ENCODE measurements around the gene TMC6. TPM values are rescaled to one million over a fixed set of nuclear protein-coding genes. Genes with fewer than 3 reads are reported as not detected.

TMC6 gene
- total RNA-seq, 1 donor from 2014 or later, result 61.7 TPM

- Histone ChIP-seq H3K27me3 (ENCODE audit: insufficient read depth, low read length) (no peaks in the 10 kb centered on the region), H4K20me1 (ENCODE audit: insufficient read depth, low read length) (no peaks in the 10 kb centered on the region), H3K36me3 (ENCODE audit: insufficient read depth, low read length) (no peaks in the 10 kb centered on the region), H3K4me1 (ENCODE audit: insufficient read depth, low read length) (no peaks in the 10 kb centered on the region), H3K4me2 (ENCODE audit: low read length) (no peak overlapping the region), H3K9ac (ENCODE audit: low read length) (no peak overlapping the region), H3K4me3 (ENCODE audit: insufficient read depth, low read depth, low read length) (no peak overlapping the region), H3K9me3 (ENCODE audit: insufficient read depth, low read depth, low read length) (no peaks in the 10 kb centered on the region), H2AFZ (ENCODE audit: low read depth, low read length) (no peak overlapping the region), H3K27ac (ENCODE audit: low read depth, low read length) (no peak overlapping the region), H3K79me2 (ENCODE audit: insufficient read depth, low read length) (no peaks in the 10 kb centered on the region)
- FAIRE-seq (no peak), DNase-seq (ENCODE audit: low read depth) (peak; percentile 39)
- TF ChIP-seq EZH2 (IDR thresholded peaks at IDR 0.05; ENCODE audit: insufficient read depth, low read length), result no peak
- TF ChIP-seq, protein P1, sequence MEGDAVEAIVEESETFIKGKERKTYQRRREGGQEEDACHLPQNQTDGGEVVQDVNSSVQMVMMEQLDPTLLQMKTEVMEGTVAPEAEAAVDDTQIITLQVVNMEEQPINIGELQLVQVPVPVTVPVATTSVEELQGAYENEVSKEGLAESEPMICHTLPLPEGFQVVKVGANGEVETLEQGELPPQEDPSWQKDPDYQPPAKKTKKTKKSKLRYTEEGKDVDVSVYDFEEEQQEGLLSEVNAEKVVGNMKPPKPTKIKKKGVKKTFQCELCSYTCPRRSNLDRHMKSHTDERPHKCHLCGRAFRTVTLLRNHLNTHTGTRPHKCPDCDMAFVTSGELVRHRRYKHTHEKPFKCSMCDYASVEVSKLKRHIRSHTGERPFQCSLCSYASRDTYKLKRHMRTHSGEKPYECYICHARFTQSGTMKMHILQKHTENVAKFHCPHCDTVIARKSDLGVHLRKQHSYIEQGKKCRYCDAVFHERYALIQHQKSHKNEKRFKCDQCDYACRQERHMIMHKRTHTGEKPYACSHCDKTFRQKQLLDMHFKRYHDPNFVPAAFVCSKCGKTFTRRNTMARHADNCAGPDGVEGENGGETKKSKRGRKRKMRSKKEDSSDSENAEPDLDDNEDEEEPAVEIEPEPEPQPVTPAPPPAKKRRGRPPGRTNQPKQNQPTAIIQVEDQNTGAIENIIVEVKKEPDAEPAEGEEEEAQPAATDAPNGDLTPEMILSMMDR (IDR thresholded peaks at IDR 0.05; ENCODE audit: insufficient read depth, low read depth, low read length), result no peak
- Mint-ChIP-seq H3K4me3 (ENCODE audit: unreplicated experiment) (no peak overlapping the region), H3K9me3 (ENCODE audit: unreplicated experiment) (no peaks in the 10 kb centered on the region), H3K4me1 (ENCODE audit: low read depth, unreplicated experiment) (no peaks in the 10 kb centered on the region), H3K27ac (ENCODE audit: unreplicated experiment) (no peak overlapping the region), H3K36me3 (ENCODE audit: low read depth, unreplicated experiment) (peaks cover 10% of the 10 kb centered on the region), H3K27me3 (ENCODE audit: low read depth, unreplicated experiment) (peaks cover 2% of the 10 kb centered on the region)
These were observed 21.1 kb downstream of the TMC6 start for GRCh38 chr17:78107457-78107856.

- Histone ChIP-seq H3K4me3 (ENCODE audit: insufficient read depth, low read depth, low read length) (no peak overlapping the region), H3K27ac (ENCODE audit: low read depth, low read length) (no peak overlapping the region), H3K27me3 (ENCODE audit: insufficient read depth, low read length) (no peaks in the 10 kb centered on the region), H3K79me2 (ENCODE audit: insufficient read depth, low read length) (no peaks in the 10 kb centered on the region), H3K9ac (ENCODE audit: low read length) (no peak overlapping the region), H3K36me3 (ENCODE audit: insufficient read depth, low read length) (no peaks in the 10 kb centered on the region), H3K4me1 (ENCODE audit: insufficient read depth, low read length) (no peaks in the 10 kb centered on the region), H3K4me2 (ENCODE audit: low read length) (no peak overlapping the region), H4K20me1 (ENCODE audit: insufficient read depth, low read length) (no peaks in the 10 kb centered on the region), H2AFZ (ENCODE audit: low read depth, low read length) (no peak overlapping the region), H3K9me3 (ENCODE audit: insufficient read depth, low read depth, low read length) (no peaks in the 10 kb centered on the region)
- Mint-ChIP-seq H3K4me3 (ENCODE audit: unreplicated experiment) (no peak overlapping the region), H3K27ac (ENCODE audit: unreplicated experiment) (no peak overlapping the region), H3K27me3 (ENCODE audit: low read depth, unreplicated experiment) (peaks cover 2% of the 10 kb centered on the region), H3K9me3 (ENCODE audit: unreplicated experiment) (peaks cover 7% of the 10 kb centered on the region), H3K4me1 (ENCODE audit: low read depth, unreplicated experiment) (no peaks in the 10 kb centered on the region), H3K36me3 (ENCODE audit: low read depth, unreplicated experiment) (peaks cover 20% of the 10 kb centered on the region)
- DNase-seq (ENCODE audit: low read depth) (no peak), FAIRE-seq (no peak)
- TF ChIP-seq EZH2 (IDR thresholded peaks at IDR 0.05; ENCODE audit: insufficient read depth, low read length), result no peak
- TF ChIP-seq, protein P1 (IDR thresholded peaks at IDR 0.05; ENCODE audit: insufficient read depth, low read depth, low read length), result no peak
These were observed 22.3 kb downstream of the TMC6 start for GRCh38 chr17:78106211-78106610.

GRCh38 chr17:78105551-78105950, 23.0 kb downstream of the TMC6 start:
- Mint-ChIP-seq H3K4me1 (ENCODE audit: low read depth, unreplicated experiment) (no peaks in the 10 kb centered on the region), H3K4me3 (ENCODE audit: unreplicated experiment) (no peak overlapping the region), H3K27ac (ENCODE audit: unreplicated experiment) (no peak overlapping the region), H3K36me3 (ENCODE audit: low read depth, unreplicated experiment) (peaks cover 21% of the 10 kb centered on the region), H3K27me3 (ENCODE audit: low read depth, unreplicated experiment) (no peaks in the 10 kb centered on the region), H3K9me3 (ENCODE audit: unreplicated experiment) (peaks cover 8% of the 10 kb centered on the region)
- H3K36me3 ChIP-seq (ENCODE audit: insufficient read depth, low read length), result no peaks in the 10 kb centered on the region
- H3K9ac ChIP-seq (ENCODE audit: low read length), result no peak overlapping the region
- no peak for FAIRE-seq
- no peaks in the 10 kb centered on the region for H3K4me1 ChIP-seq (ENCODE audit: insufficient read depth, low read length)
- H3K9me3 ChIP-seq (ENCODE audit: insufficient read depth, low read depth, low read length), result no peaks in the 10 kb centered on the region
- no peak overlapping the region for H3K4me2 ChIP-seq (ENCODE audit: low read length)
- no peak for TF ChIP-seq EZH2 (IDR thresholded peaks at IDR 0.05; ENCODE audit: insufficient read depth, low read length)
- TF ChIP-seq, protein P1 (IDR thresholded peaks at IDR 0.05; ENCODE audit: insufficient read depth, low read depth, low read length), result no peak
- no peak for DNase-seq (ENCODE audit: low read depth)
- no peak overlapping the region for H2AFZ ChIP-seq (ENCODE audit: low read depth, low read length)
- H3K4me3 ChIP-seq (ENCODE audit: insufficient read depth, low read depth, low read length), result no peak overlapping the region
- no peak overlapping the region for H3K27ac ChIP-seq (ENCODE audit: low read depth, low read length)
- H3K27me3 ChIP-seq (ENCODE audit: insufficient read depth, low read length), result no peaks in the 10 kb centered on the region
- no peaks in the 10 kb centered on the region for H3K79me2 ChIP-seq (ENCODE audit: insufficient read depth, low read length)
- H4K20me1 ChIP-seq (ENCODE audit: insufficient read depth, low read length), result no peaks in the 10 kb centered on the region

Measured in astrocyte (in vitro differentiated cells and primary cell).